ENCODE measurements around the gene CD72. TPM values are rescaled to one million over a fixed set of nuclear protein-coding genes. Genes with fewer than 3 reads are reported as not detected.

CD72 gene
- total RNA-seq: 6.7 TPM

GRCh38 chr9:35618325-35618727 is at the start of gene CD72:
Gene CD72 (minus strand): TSS chr9:35618413. CDS start chr9:35618303, 110 bp downstream.
- peak in 2 of 3 donors; percentile 42 to 55 for DNase-seq (ENCODE audit: low read depth in 2 of 3, low spot score in 2 of 3)

- DNase-seq (ENCODE audit: low read depth in 2 of 3, low spot score in 2 of 3): no peak
Observed at GRCh38 chr9:35667939-35668338, 49.7 kb upstream of the CD72 start.

GRCh38 chr9:35666549-35666948 is 48.3 kb upstream of the CD72 start:
- DNase-seq (ENCODE audit: low read depth in 2 of 3, low spot score in 2 of 3): no peak

GRCh38 chr9:35666045-35666444 is 47.8 kb upstream of the CD72 start:
- no peak for DNase-seq (ENCODE audit: low read depth in 2 of 3, low spot score in 2 of 3)

GRCh38 chr9:35665471-35665818 is 47.2 kb upstream of the CD72 start:
- DNase-seq (ENCODE audit: low read depth in 2 of 3, low spot score in 2 of 3): no peak

GRCh38 chr9:35664531-35665470 is 46.6 kb upstream of the CD72 start, which contains the start of gene ARHGEF39:
Gene ARHGEF39 (minus strand): TSS chr9:35665195. CDS start chr9:35665169, 26 bp downstream.
- peak in 2 of 3 donors; percentile 53 to 57 for DNase-seq (ENCODE audit: low read depth in 2 of 3, low spot score in 2 of 3)

GRCh38 chr9:35662437-35662836 is 44.2 kb upstream of the CD72 start:
- no peak for DNase-seq (ENCODE audit: low read depth in 2 of 3, low spot score in 2 of 3)

GRCh38 chr9:35661756-35662350 is 43.6 kb upstream of the CD72 start:
- no peak for DNase-seq (ENCODE audit: low read depth in 2 of 3, low spot score in 2 of 3)

GRCh38 chr9:35660966-35661415 is 42.8 kb upstream of the CD72 start:
- no peak for DNase-seq (ENCODE audit: low read depth in 2 of 3, low spot score in 2 of 3)

- no peak for DNase-seq (ENCODE audit: low read depth in 2 of 3, low spot score in 2 of 3)
Observed at GRCh38 chr9:35659340-35659739, 41.1 kb upstream of the CD72 start.

GRCh38 chr9:35658968-35659220 is 40.7 kb upstream of the CD72 start:
- DNase-seq (ENCODE audit: low read depth in 2 of 3, low spot score in 2 of 3): no peak

- peak; percentile 84 to 89 (median 87) for DNase-seq (ENCODE audit: low read depth in 2 of 3, low spot score in 2 of 3)
Observed at GRCh38 chr9:35658137-35658967, 40.1 kb upstream of the CD72 start, which contains the start of gene CCDC107. Gene CCDC107 (plus strand): TSS chr9:35658292. CDS start chr9:35658380, 88 bp downstream.

GRCh38 chr9:35657546-35658136 is 39.4 kb upstream of the CD72 start, which contains the start of gene RMRP:
Gene RMRP (minus strand): TSS chr9:35658019.
- peak; percentile 90 to 96 (median 92) for DNase-seq (ENCODE audit: low read depth in 2 of 3, low spot score in 2 of 3)

GRCh38 chr9:35656831-35657545 is 38.8 kb upstream of the CD72 start:
- DNase-seq (ENCODE audit: low read depth in 2 of 3, low spot score in 2 of 3): no peak

GRCh38 chr9:35656348-35656747 is 38.1 kb upstream of the CD72 start:
- no peak for DNase-seq (ENCODE audit: low read depth in 2 of 3, low spot score in 2 of 3)

GRCh38 chr9:35653611-35654010 is 35.4 kb upstream of the CD72 start:
- DNase-seq (ENCODE audit: low read depth in 2 of 3, low spot score in 2 of 3): no peak

- DNase-seq (ENCODE audit: low read depth in 2 of 3, low spot score in 2 of 3): no peak
Observed at GRCh38 chr9:35652829-35653209, 34.6 kb upstream of the CD72 start.

GRCh38 chr9:35651956-35652828 is 34.0 kb upstream of the CD72 start:
- DNase-seq (ENCODE audit: low read depth in 2 of 3, low spot score in 2 of 3): no peak
